CD4-positive, alpha-beta T cell treated with Interleukin-4 for 1 hour (primary cell): ENCODE data around the gene PSTPIP1.

Experiments
- DNase-seq, 2 donors: peaks; one replicate each; pipeline ENCODE4 v3.0.0-alpha.2; 2020 to 2022

Gene PSTPIP1

GRCh38 chr15:77045985-77046384, 51.1 kb downstream of the PSTPIP1 start:
- no peak for DNase-seq

- no peak for DNase-seq
These were observed 51.9 kb downstream of the PSTPIP1 start for GRCh38 chr15:77046704-77047412.

GRCh38 chr15:77048135-77048876, 53.4 kb downstream of the PSTPIP1 start:
- no peak for DNase-seq

- no peak for DNase-seq
These were observed 57.6 kb downstream of the PSTPIP1 start for GRCh38 chr15:77052556-77052955.

GRCh38 chr15:77053709-77054108, 58.8 kb downstream of the PSTPIP1 start:
- DNase-seq: no peak

- DNase-seq: no peak
These were observed 62.1 kb downstream of the PSTPIP1 start for GRCh38 chr15:77057072-77057471.

- DNase-seq: no peak
These were observed 62.8 kb downstream of the PSTPIP1 start for GRCh38 chr15:77057685-77058084.

- DNase-seq: no peak
These were observed 63.5 kb downstream of the PSTPIP1 start for GRCh38 chr15:77058468-77058867.

- DNase-seq: no peak
These were observed 64.9 kb downstream of the PSTPIP1 start for GRCh38 chr15:77059786-77060361.

GRCh38 chr15:77060546-77060945, 65.6 kb downstream of the PSTPIP1 start:
- DNase-seq: no peak

- DNase-seq: no peak
These were observed 68.3 kb downstream of the PSTPIP1 start for GRCh38 chr15:77063249-77063648.

GRCh38 chr15:77064063-77064462, 69.1 kb downstream of the PSTPIP1 start:
- no peak for DNase-seq

- no peak for DNase-seq
These were observed 69.8 kb downstream of the PSTPIP1 start for GRCh38 chr15:77064539-77065308.

GRCh38 chr15:77066971-77067690, 72.2 kb downstream of the PSTPIP1 start:
- DNase-seq: no peak

- DNase-seq: no peak
These were observed 72.9 kb downstream of the PSTPIP1 start for GRCh38 chr15:77067691-77068367.

- no peak for DNase-seq
These were observed 73.7 kb downstream of the PSTPIP1 start for GRCh38 chr15:77068633-77069032.

GRCh38 chr15:77069521-77070121, 74.7 kb downstream of the PSTPIP1 start:
- no peak for DNase-seq

GRCh38 chr15:77070180-77070494, 75.2 kb downstream of the PSTPIP1 start:
- DNase-seq: no peak

GRCh38 chr15:77070495-77071304, 75.8 kb downstream of the PSTPIP1 start, which contains the start of gene TSPAN3:
TSPAN3 (minus strand) TSS chr15:77071109; CDS start chr15:77070954, 155 bp downstream.
- peak; percentile 92 to 93 for DNase-seq
